Neural progenitor cell (in vitro differentiated cells): ENCODE data around the gene TEDDM1. TPM values are rescaled to one million over a fixed set of nuclear protein-coding genes. Genes with fewer than 3 reads are reported as not detected.

Experiments
- DNase-seq: peaks from one replicate; pipeline ENCODE4 v3.0.0-alpha.2; 2016; ENCODE audit warnings: low spot score
- H2AFZ ChIP-seq: fragments of 200-600 bp; sonication (generic); replicated peaks from 2 replicates; pipeline ENCODE4 v1.6.1; 2016; ENCODE audit warnings: antibody characterized with exemption
- H3F3A ChIP-seq: fragments of 200-600 bp; sonication (generic); 2 replicates; pipeline ENCODE4 v1.6.1; 2016; ENCODE audit warnings: antibody characterized with exemption, low read depth
- H3K27ac ChIP-seq: fragments of 200-600 bp; sonication (generic); 2 replicates; pipeline ENCODE4 v1.5.1; 2016; ENCODE audit warnings: mild to moderate bottlenecking
- H3K27me3 ChIP-seq: fragments of 200-600 bp; sonication (generic); 2 replicates; pipeline ENCODE4 v1.6.1; 2016; ENCODE audit warnings: mild to moderate bottlenecking, moderate library complexity
- H3K36me3 ChIP-seq: fragments of 200-600 bp; sonication (generic); 2 replicates; pipeline ENCODE4 v1.5.1; 2016
- H3K4me1 ChIP-seq: fragments of 200-600 bp; sonication (generic); 2 replicates; pipeline ENCODE4 v1.6.1; 2016; ENCODE audit warnings: mixed run types
- H3K4me2 ChIP-seq: fragments of 200-600 bp; sonication (generic); 2 replicates; pipeline ENCODE4 v1.6.1; 2016
- H3K4me3 ChIP-seq: fragments of 200-600 bp; sonication (generic); 2 replicates; pipeline ENCODE4 v1.5.1; 2016
- H3K79me2 ChIP-seq: fragments of 200-600 bp; sonication (generic); 2 replicates; pipeline ENCODE4 v1.6.1; 2016; ENCODE audit warnings: low read depth
- H3K9ac ChIP-seq: fragments of 200-600 bp; sonication (generic); 2 replicates; pipeline ENCODE4 v1.6.1; 2016
- H3K9me3 ChIP-seq: fragments of 200-600 bp; sonication (generic); 2 replicates; pipeline ENCODE4 v1.5.1; 2016; ENCODE audit warnings: low read depth
- H4K20me1 ChIP-seq: fragments of 200-600 bp; sonication (generic); 2 replicates; pipeline ENCODE4 v1.6.1; 2016; ENCODE audit warnings: low read depth
- H3K27ac Mint-ChIP-seq: 3 replicates; pipeline ENCODE4 v1.8.0; 2021; ENCODE audit warnings: mixed read lengths
- H3K27me3 Mint-ChIP-seq: 2 replicates; pipeline ENCODE4 v1.8.0; 2022; ENCODE audit warnings: low read depth, mild to moderate bottlenecking, inconsistent platforms, moderate library complexity, mixed read lengths; ENCODE audit not compliant: insufficient read depth
- H3K36me3 Mint-ChIP-seq: 3 replicates; pipeline ENCODE4 v1.8.0; 2021; ENCODE audit warnings: mixed read lengths
- H3K4me1 Mint-ChIP-seq: 3 replicates; pipeline ENCODE4 v1.8.0; 2021; ENCODE audit warnings: mixed read lengths
- H3K4me3 Mint-ChIP-seq: 3 replicates; pipeline ENCODE4 v1.8.0; 2021; ENCODE audit warnings: mild to moderate bottlenecking, moderate library complexity, mixed read lengths
- H3K9me3 Mint-ChIP-seq: 3 replicates; pipeline ENCODE4 v1.8.0; 2020; ENCODE audit warnings: mixed read lengths
- EZH2 ChIP-seq: fragments of 200-600 bp; sonication (generic); IDR thresholded peaks from 2 replicates; pipeline ENCODE4 v1.6.1; 2017; ENCODE audit warnings: antibody characterized with exemption, mild to moderate bottlenecking, moderate library complexity
- EZH2phosphoT487 ChIP-seq: fragments of 200-600 bp; sonication (generic); IDR thresholded peaks from 2 replicates; pipeline ENCODE4 v1.6.1; 2017; ENCODE audit warnings: antibody characterized with exemption
- total RNA-seq: library from RNA; depleted of rRNA; stranded (reverse); fragments of >200 nt; gene quantifications from 2 replicates; pipeline ENCODE4 v1.2.3, GENCODE V29; 2015; ENCODE audit warnings: low replicate concordance
- TF ChIP-seq, protein P1 (sequence below): fragments of 200-600 bp; sonication (generic); IDR thresholded peaks from 2 replicates; pipeline ENCODE4 v1.5.1; 2017; ENCODE audit warnings: antibody characterized with exemption, mild to moderate bottlenecking

The TEDDM1 gene
- total RNA-seq, 1 donor from 2014 or later, result not detected

DNA sequence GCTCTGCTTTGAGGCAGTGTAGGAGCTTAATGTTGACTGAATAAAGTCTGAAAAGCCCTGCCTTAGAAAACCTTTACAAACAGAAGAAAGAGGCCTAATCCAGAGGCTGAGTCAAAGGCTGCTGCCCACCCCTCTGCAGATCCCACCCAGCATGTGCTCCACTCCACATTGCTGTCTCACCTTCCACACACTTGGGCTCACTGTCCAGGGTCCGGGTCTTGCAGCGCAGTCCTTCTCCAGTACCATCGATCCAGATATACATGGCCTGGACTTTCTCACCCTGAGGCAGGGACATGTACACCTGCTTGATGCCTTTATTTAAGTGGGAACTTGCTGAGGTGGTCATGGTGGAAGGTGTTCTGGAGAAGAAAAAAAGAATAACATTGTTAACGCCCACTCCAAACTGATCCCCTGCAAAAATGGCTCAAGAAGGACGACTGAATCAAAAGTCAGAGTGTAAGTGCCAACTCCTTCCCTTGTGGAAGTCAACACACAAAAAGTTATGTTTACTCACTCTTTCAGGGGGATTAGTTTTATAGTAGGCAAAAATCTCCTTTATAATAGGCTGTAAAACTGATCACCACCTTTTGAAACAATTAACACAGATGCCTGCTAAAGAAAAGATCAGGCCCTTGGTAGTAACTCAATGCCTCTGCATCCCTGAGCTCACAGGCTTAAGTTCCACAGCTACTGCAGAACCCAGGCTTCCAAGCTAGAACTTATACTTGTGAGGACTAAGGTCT, 11.9 kb downstream of the TEDDM1 start:
- Histone ChIP-seq H3K4me3 (peak overlapping the region; percentile 100), H3K27me3 (no peaks in the 10 kb centered on the region), H3K9ac (peak overlapping the region; percentile 34), H3K4me1 (peaks cover 32% of the 10 kb centered on the region), H3K27ac (peak overlapping the region; percentile 42), H3K9me3 (no peaks in the 10 kb centered on the region), H2AFZ (no peak overlapping the region), H3K79me2 (peaks cover 95% of the 10 kb centered on the region), H3F3A (peaks cover 79% of the 10 kb centered on the region), H3K36me3 (peaks cover 38% of the 10 kb centered on the region), H4K20me1 (peaks cover 80% of the 10 kb centered on the region), H3K4me2 (peak overlapping the region; percentile 97)
- Mint-ChIP-seq H3K27ac (peak overlapping the region; percentile 44), H3K4me1 (peaks cover 34% of the 10 kb centered on the region), H3K9me3 (no peaks in the 10 kb centered on the region), H3K4me3 (peak overlapping the region; percentile 100), H3K27me3 (peaks cover 3% of the 10 kb centered on the region), H3K36me3 (peaks cover 60% of the 10 kb centered on the region)
- TF ChIP-seq EZH2phosphoT487 (no peak), EZH2 (no peak)
- TF ChIP-seq, protein P1, sequence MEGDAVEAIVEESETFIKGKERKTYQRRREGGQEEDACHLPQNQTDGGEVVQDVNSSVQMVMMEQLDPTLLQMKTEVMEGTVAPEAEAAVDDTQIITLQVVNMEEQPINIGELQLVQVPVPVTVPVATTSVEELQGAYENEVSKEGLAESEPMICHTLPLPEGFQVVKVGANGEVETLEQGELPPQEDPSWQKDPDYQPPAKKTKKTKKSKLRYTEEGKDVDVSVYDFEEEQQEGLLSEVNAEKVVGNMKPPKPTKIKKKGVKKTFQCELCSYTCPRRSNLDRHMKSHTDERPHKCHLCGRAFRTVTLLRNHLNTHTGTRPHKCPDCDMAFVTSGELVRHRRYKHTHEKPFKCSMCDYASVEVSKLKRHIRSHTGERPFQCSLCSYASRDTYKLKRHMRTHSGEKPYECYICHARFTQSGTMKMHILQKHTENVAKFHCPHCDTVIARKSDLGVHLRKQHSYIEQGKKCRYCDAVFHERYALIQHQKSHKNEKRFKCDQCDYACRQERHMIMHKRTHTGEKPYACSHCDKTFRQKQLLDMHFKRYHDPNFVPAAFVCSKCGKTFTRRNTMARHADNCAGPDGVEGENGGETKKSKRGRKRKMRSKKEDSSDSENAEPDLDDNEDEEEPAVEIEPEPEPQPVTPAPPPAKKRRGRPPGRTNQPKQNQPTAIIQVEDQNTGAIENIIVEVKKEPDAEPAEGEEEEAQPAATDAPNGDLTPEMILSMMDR, result no peak
- peak; percentile 54 for DNase-seq

DNA sequence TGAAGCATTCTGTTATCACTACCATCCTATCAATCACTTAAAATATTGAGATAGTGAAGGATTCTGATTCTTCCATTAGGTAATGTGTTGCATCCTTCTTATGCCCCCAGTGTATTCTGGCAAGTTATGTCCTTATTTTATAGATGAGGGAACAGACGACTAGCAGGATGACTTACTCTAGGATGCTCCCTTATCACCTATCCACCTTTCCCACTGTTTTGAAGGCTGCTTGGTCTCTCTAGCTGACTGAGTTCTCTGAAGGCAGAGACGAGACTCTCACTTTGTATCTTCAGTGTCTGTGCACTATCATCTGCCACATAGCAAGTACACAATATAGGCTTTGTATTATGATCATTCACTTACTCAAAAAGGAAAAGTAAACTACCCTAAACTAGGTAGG, 12.9 kb downstream of the TEDDM1 start:
- Histone ChIP-seq H4K20me1 (peaks cover 89% of the 10 kb centered on the region), H3K4me1 (peaks cover 22% of the 10 kb centered on the region), H3K9ac (no peak overlapping the region), H3K36me3 (peaks cover 48% of the 10 kb centered on the region), H2AFZ (no peak overlapping the region), H3K79me2 (peaks cover 89% of the 10 kb centered on the region), H3K27ac (peak overlapping the region; percentile 23), H3K4me3 (peak overlapping the region; percentile 100), H3F3A (peaks cover 80% of the 10 kb centered on the region), H3K4me2 (peak overlapping the region; percentile 97), H3K9me3 (no peaks in the 10 kb centered on the region), H3K27me3 (no peaks in the 10 kb centered on the region)
- H3K4me1 Mint-ChIP-seq, result peaks cover 24% of the 10 kb centered on the region
- TF ChIP-seq EZH2phosphoT487 (no peak), EZH2 (no peak)
- TF ChIP-seq, protein P1, result no peak
- H3K9me3 Mint-ChIP-seq, result no peaks in the 10 kb centered on the region
- H3K27me3 Mint-ChIP-seq, result peaks cover 3% of the 10 kb centered on the region
- no peak overlapping the region for H3K27ac Mint-ChIP-seq
- no peak for DNase-seq
- H3K36me3 Mint-ChIP-seq, result peaks cover 67% of the 10 kb centered on the region
- no peak overlapping the region for H3K4me3 Mint-ChIP-seq

DNA sequence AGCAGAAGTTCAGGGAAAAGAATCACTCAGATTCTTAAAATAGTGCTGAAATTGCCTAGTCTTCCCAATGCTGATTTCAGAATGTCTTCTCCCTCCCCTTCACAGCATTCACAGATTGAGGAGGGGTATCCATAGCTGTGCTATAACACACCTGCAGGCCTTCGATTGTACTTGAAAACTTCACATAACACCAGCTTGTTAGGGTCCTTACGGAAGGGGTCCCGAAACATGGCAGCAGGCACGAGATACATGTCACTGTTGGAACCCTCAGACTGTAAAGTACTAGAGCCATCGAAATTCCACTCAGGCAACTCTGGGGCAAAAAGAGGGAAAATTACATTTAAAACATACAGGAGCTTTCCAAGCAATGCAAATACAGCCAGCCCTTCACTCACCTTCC, 13.5 kb downstream of the TEDDM1 start:
- H4K20me1 ChIP-seq, result peaks cover 95% of the 10 kb centered on the region
- H3K27me3 ChIP-seq, result no peaks in the 10 kb centered on the region
- Mint-ChIP-seq H3K9me3 (no peaks in the 10 kb centered on the region), H3K4me1 (peaks cover 22% of the 10 kb centered on the region), H3K27ac (no peak overlapping the region), H3K27me3 (peaks cover 3% of the 10 kb centered on the region), H3K4me3 (no peak overlapping the region), H3K36me3 (peaks cover 72% of the 10 kb centered on the region)
- no peak overlapping the region for H3K9ac ChIP-seq
- H3K79me2 ChIP-seq, result peaks cover 83% of the 10 kb centered on the region
- H3K4me2 ChIP-seq, result peak overlapping the region; percentile 97
- H3K4me1 ChIP-seq, result peaks cover 18% of the 10 kb centered on the region
- H3F3A ChIP-seq, result peaks cover 84% of the 10 kb centered on the region
- TF ChIP-seq EZH2 (no peak), EZH2phosphoT487 (no peak)
- TF ChIP-seq, protein P1, result no peak
- DNase-seq, result no peak
- H3K36me3 ChIP-seq, result peaks cover 49% of the 10 kb centered on the region
- no peak overlapping the region for H2AFZ ChIP-seq
- H3K27ac ChIP-seq, result no peak overlapping the region
- no peaks in the 10 kb centered on the region for H3K9me3 ChIP-seq
- H3K4me3 ChIP-seq, result no peak overlapping the region
